K562 (cell line): ENCODE measurements around the gene NTRK3. TPM values are rescaled to one million over a fixed set of nuclear protein-coding genes. Genes with fewer than 3 reads are reported as not detected.

Experiments
- ATAC-seq: fragments of 200-7000 bp; cut with Tn5 transposase; 3 replicates; pipeline ENCODE4 v1.9.1; 2020; ENCODE audit warnings: moderate library complexity
- BruUV-seq: library from RNA; stranded (reverse); fragments of 400-500 nt; replicated peaks from 2 replicates; lab custom pipeline; 2021; lab: Mats Ljungman, UMichigan
- CTCF ChIA-PET: fragments of 300-600 bp; formaldehyde crosslinking; extraction: SDS; loops from one replicate; lab custom pipeline; 2021; ENCODE audit warnings: low intra/inter-chr PET ratio; lab: Yijun Ruan, JAX
- POLR2A ChIA-PET: fragments of 300-600, 350-650 bp; sonication (Branson Sonifier 250); formaldehyde crosslinking; extraction: SDS; loops from one replicate; lab custom pipeline; 2021; ENCODE audit warnings: antibody characterized with exemption, inconsistent platforms; lab: Yijun Ruan, JAX
- DNase-seq, 4 experiments: peaks; one replicate each; pipeline versions ENCODE4 v3.0.0 to v3.0.0-alpha.2; 2011 to 2018; ENCODE audit warnings: low spot score in 3 of 4, mixed read lengths in 3 of 4; ENCODE audit errors: extremely low read depth in 1 of 4
- FAIRE-seq: peaks from 2 replicates; lab custom pipeline; 2011; peaks lifted over from hg19 to GRCh38; lab: Jason Lieb, UNC
- H2AFZ ChIP-seq: 2 replicates; pipeline ENCODE4 v1.6.0; 2011; ENCODE audit warnings: low read depth, low read length, control low read depth, inconsistent platforms
- H3K27ac ChIP-seq: fragments of 200-600 bp; 3 replicates; pipeline ENCODE4 v1.8.0; 2011; ENCODE audit warnings: low read depth, mild to moderate bottlenecking, control low read depth, inconsistent platforms, low read length, moderate library complexity, mixed read lengths; ENCODE audit errors: extremely low read depth
- H3K27me3 ChIP-seq, 2 experiments: fragments of 300-600 bp in 1 of 2; 2 replicates in 1 of 2; 3 replicates in 1 of 2; pipeline versions ENCODE4 v1.6.0 to v1.8.0; 2011; ENCODE audit warnings: inconsistent platforms in 2 of 2, low read length in 2 of 2, mild to moderate bottlenecking in 1 of 2, mixed read lengths in 1 of 2, moderate library complexity in 1 of 2; ENCODE audit not compliant: control insufficient read depth in 2 of 2, insufficient read depth in 2 of 2
- H3K36me3 ChIP-seq: fragments of 300-600 bp; 3 replicates; pipeline ENCODE4 v1.8.0; 2011; ENCODE audit warnings: mild to moderate bottlenecking, low read length, inconsistent platforms; ENCODE audit not compliant: control insufficient read depth, insufficient read depth
- H3K4me1 ChIP-seq, 2 experiments: fragments of 200-600 bp in 1 of 2; replicated peaks in 1 of 2; 2 replicates in 1 of 2; 3 replicates in 1 of 2; pipeline versions ENCODE4 v1.5.1 to v1.8.0; 2011; ENCODE audit warnings: inconsistent platforms in 2 of 2, low read length in 2 of 2, mild to moderate bottlenecking in 1 of 2, mixed read lengths in 1 of 2, moderate library complexity in 1 of 2; ENCODE audit not compliant: control insufficient read depth in 2 of 2, insufficient read depth in 2 of 2
- H3K4me2 ChIP-seq: 2 replicates; pipeline ENCODE4 v1.6.1; 2011; ENCODE audit warnings: low read length, control low read depth, inconsistent platforms, mixed read lengths; ENCODE audit not compliant: insufficient read depth
- H3K4me3 ChIP-seq: fragments of 200-600 bp; sonication (generic), shearing (Covaris generic); 2 replicates; pipeline ENCODE4 v1.5.1; 2016; ENCODE audit warnings: control low read depth, inconsistent platforms
- H3K79me2 ChIP-seq: fragments of 200-600 bp; 3 replicates; pipeline ENCODE4 v1.8.0; 2011; ENCODE audit warnings: low read length, inconsistent platforms; ENCODE audit not compliant: control insufficient read depth, insufficient read depth
- H3K9ac ChIP-seq, 2 experiments: 2 replicates each; pipeline versions ENCODE4 v1.6.0 to v1.6.1; 2011; ENCODE audit warnings: low read depth in 2 of 2, low read length in 2 of 2, control low read depth in 1 of 2, inconsistent platforms in 1 of 2, mild to moderate bottlenecking in 1 of 2, mixed read lengths in 1 of 2; ENCODE audit not compliant: insufficient read depth in 1 of 2
- H3K9me1 ChIP-seq: one replicate; pipeline ENCODE4 v1.6.0; 2011; ENCODE audit warnings: inconsistent platforms, mild to moderate bottlenecking, low read length, moderate library complexity; ENCODE audit not compliant: control insufficient read depth, insufficient read depth
- H3K9me3 ChIP-seq: replicated peaks from 2 replicates; pipeline ENCODE4 v1.5.1; 2011; ENCODE audit warnings: low read depth, low read length, inconsistent platforms; ENCODE audit not compliant: control insufficient read depth, insufficient read depth
- H4K20me1 ChIP-seq: replicated peaks from 2 replicates; pipeline ENCODE4 v1.6.1; 2011; ENCODE audit warnings: low read length, inconsistent platforms, mixed read lengths; ENCODE audit not compliant: control insufficient read depth, insufficient read depth
- ARID3B ChIP-seq: fragments of 250-450 bp; sonication (Bioruptor Pico); IDR thresholded peaks from 2 replicates; pipeline ENCODE4 v1.4.0; 2020; ENCODE audit warnings: borderline replicate concordance
- GABPB1 ChIP-seq: sonication (generic); formaldehyde crosslinking; IDR thresholded peaks from 2 replicates; pipeline ENCODE4 v1.8.0; 2022; ENCODE audit warnings: mild to moderate bottlenecking, missing genetic modification reagents
- KLF6 ChIP-seq: fragments of 250-450 bp; sonication (Bioruptor Pico); IDR thresholded peaks from 2 replicates; pipeline ENCODE4 v1.4.0; 2020; ENCODE audit warnings: mild to moderate bottlenecking, moderate library complexity, borderline replicate concordance
- RBM39 ChIP-seq: fragments of 200-400 bp; formaldehyde crosslinking; optimal IDR thresholded peaks from 2 replicates; pipeline ENCODE3; 2018; ENCODE audit warnings: low read depth, low read length
- RUNX1 ChIP-seq: sonication (generic); IDR thresholded peaks from 2 replicates; pipeline ENCODE4 v1.6.1; 2016; ENCODE audit warnings: antibody characterized with exemption, low read depth
- SIRT6 ChIP-seq: IDR thresholded peaks from one replicate; pipeline ENCODE4 v1.6.1; 2012; ENCODE audit warnings: low read depth, mild to moderate bottlenecking, control low read depth, inconsistent platforms, low read length, moderate library complexity
- SMARCC2 ChIP-seq: fragments of 450-650 bp; IDR thresholded peaks from 2 replicates; pipeline ENCODE4 v1.6.1; 2017; ENCODE audit warnings: antibody characterized with exemption, moderate library complexity, mild to moderate bottlenecking, low read depth
- XRCC4 ChIP-seq: IDR thresholded peaks from one replicate; pipeline ENCODE4 v1.6.1; 2011; ENCODE audit not compliant: insufficient read depth, insufficient read length; ENCODE audit errors: extremely low read depth
- ZBTB26 ChIP-seq: fragments of 450-650 bp; formaldehyde crosslinking; IDR thresholded peaks from 2 replicates; pipeline ENCODE4 v1.4.0; 2022; ENCODE audit warnings: missing genetic modification characterization
- ZNF121 ChIP-seq: sonication (generic); formaldehyde crosslinking; conservative IDR thresholded peaks from 2 replicates; pipeline ENCODE4 v1.8.0; 2022; ENCODE audit warnings: missing genetic modification reagents
- ZNF212 ChIP-seq: fragments of 450-650 bp; formaldehyde crosslinking; IDR thresholded peaks from 2 replicates; pipeline ENCODE4 v1.4.0; 2020; ENCODE audit warnings: mild to moderate bottlenecking
- ZNF584 ChIP-seq: fragments of 200-800 bp; sonication (Bioruptor generic); IDR thresholded peaks from 2 replicates; pipeline ENCODE4 v1.6.1; 2016; ENCODE audit warnings: low read depth, mild to moderate bottlenecking, missing genetic modification characterization, missing compliant biosample characterization
- ZNF75A ChIP-seq: fragments of 450-650 bp; formaldehyde crosslinking; IDR thresholded peaks from 2 replicates; pipeline ENCODE4 v1.4.0; 2020; ENCODE audit warnings: mild to moderate bottlenecking
- WGBS: fragments of 100-300 bp; shearing (Covaris generic); methylation state at CpG from one replicate; pipeline ENCODE4 v1.1.6; 2016; ENCODE audit warnings: low coverage, mixed read lengths; ENCODE audit not compliant: insufficient coverage; ENCODE audit errors: missing lambda C conversion rate; 5-methylcytosine and 5-hydroxymethylcytosine counted together
- in situ Hi-C: fragments of 300-500 bp; cut with MboI; formaldehyde crosslinking; loops from 4 replicates; pipeline ENCODE4 v1.15.0; 2018; ENCODE audit warnings: inconsistent platforms, mixed read lengths
- intact Hi-C: fragments of 100-400 bp; cut with micrococcal nuclease; formaldehyde crosslinking; loops from 2 replicates; pipeline ENCODE4 v1.14.2; 2022
- polyA plus RNA-seq, 8 experiments: library from polyadenylated mRNA; depleted of rRNA in 4 of 8; stranded (reverse) in 5 of 8; unstranded in 3 of 8; fragments of >200 nt; fragmentation: Nextera tagmentation in 2 of 8; fragmentation: Illumina TruSeq in 1 of 8; extraction: Ambion mirVana in 2 of 8; extraction: Trizol in 1 of 8; gene quantifications; 2 replicates each; pipeline versions ENCODE4 v1.2.1 to v1.2.3, GENCODE V29; 2011 to 2014; ENCODE audit warnings: inconsistent platforms in 1 of 8, missing spikeins in 1 of 8
- total RNA-seq, 7 experiments: library from RNA; depleted of rRNA in 6 of 7; stranded (reverse); fragments of >200 nt in 6 of 7; fragmentation: Illumina TruSeq in 2 of 7; extraction: Trizol in 2 of 7; gene quantifications; 2 replicates each; pipeline versions ENCODE4 v1.2.1 to v1.2.3, GENCODE V29; 2011 to 2021; ENCODE audit warnings: low replicate concordance in 1 of 7

NTRK3 gene
- total and polyA plus RNA-seq, 9 of the 15 experiments (the other 6 are each of a cell fraction or from before 2014, with no cell fraction given): 0.11 to 0.13 TPM; not detected in 7

GRCh38 chr15:88004399-88004798 is 252.1 kb downstream of the NTRK3 start:
- CTCF ChIA-PET: no interaction called here
- Histone ChIP-seq H3K36me3 (no peaks in the 10 kb centered on the region), H2AFZ (no peak overlapping the region), H3K27ac (no peak overlapping the region), H3K79me2 (no peaks in the 10 kb centered on the region), H3K4me3 (no peak overlapping the region), H3K4me1 (no peaks in the 10 kb centered on the region), H3K9me1 (no peaks in the 10 kb centered on the region), H3K9me3 (no peaks in the 10 kb centered on the region), H3K27me3 (no peaks in the 10 kb centered on the region), H3K4me2 (no peak overlapping the region), H4K20me1 (no peaks in the 10 kb centered on the region; the same call in 1 of the 2 replicates), H3K9ac (no peak overlapping the region)
- in situ Hi-C loops (no loop called here), intact Hi-C loops (no loop called here)
- no peak for TF ChIP-seq GABPB1 (CRISPR knock-in tag)
- no peak for TF ChIP-seq ZNF212 (CRISPR knock-in tag)
- TF ChIP-seq KLF6: no peak
- TF ChIP-seq ZNF75A (CRISPR knock-in tag): no peak
- no peak for TF ChIP-seq XRCC4
- TF ChIP-seq SIRT6: no peak
- TF ChIP-seq RUNX1: no peak
- no peak for TF ChIP-seq RBM39
- TF ChIP-seq ZBTB26 (CRISPR knock-in tag): no peak
- no peak for TF ChIP-seq ZNF121
- TF ChIP-seq ZNF584 (CRISPR knock-in tag): no peak
- no peak for TF ChIP-seq SMARCC2
- no peak for TF ChIP-seq ARID3B (CRISPR knock-in tag)
- no peak for FAIRE-seq
- POLR2A ChIA-PET: interaction anchor here (0.8 kb wide), 1 partner anchor 9 kb away, joined by 4 read pairs; no protein-coding TSS in a partner anchor
- no peak for DNase-seq
- 0% methylated on average over 1 of the region's 1 CpG for WGBS
- ATAC-seq: no peak
- BruUV-seq: no TSS peak
